HG03342 (cell line): ENCODE results near the gene GTF2H1.
A peak's percentile ranks its signal among the peaks of the same experiment; 100 is the strongest.

Experiments
- ATAC-seq: cut with Tn5 transposase; IDR thresholded peaks from one replicate; pipeline ENCODE4 v1.9.1; 2021; ENCODE audit warnings: mild to moderate bottlenecking, moderate library complexity; ENCODE audit not compliant: unreplicated experiment

GTF2H1 gene

GRCh38 chr11:18321969-18322711, at the start of gene GTF2H1, which contains the start of gene HPS5:
TSS of gene GTF2H1 (plus strand) at chr11:18322567. CDS start at chr11:18333075, 10,508 bp downstream.
TSS of gene HPS5 (minus strand) at chr11:18322140. CDS start at chr11:18317858, 4,282 bp downstream.
- peak; percentile 83 for ATAC-seq

- ATAC-seq: no peak
Observed at GRCh38 chr11:18277565-18278271, 44.6 kb upstream of the GTF2H1 start.

DNA sequence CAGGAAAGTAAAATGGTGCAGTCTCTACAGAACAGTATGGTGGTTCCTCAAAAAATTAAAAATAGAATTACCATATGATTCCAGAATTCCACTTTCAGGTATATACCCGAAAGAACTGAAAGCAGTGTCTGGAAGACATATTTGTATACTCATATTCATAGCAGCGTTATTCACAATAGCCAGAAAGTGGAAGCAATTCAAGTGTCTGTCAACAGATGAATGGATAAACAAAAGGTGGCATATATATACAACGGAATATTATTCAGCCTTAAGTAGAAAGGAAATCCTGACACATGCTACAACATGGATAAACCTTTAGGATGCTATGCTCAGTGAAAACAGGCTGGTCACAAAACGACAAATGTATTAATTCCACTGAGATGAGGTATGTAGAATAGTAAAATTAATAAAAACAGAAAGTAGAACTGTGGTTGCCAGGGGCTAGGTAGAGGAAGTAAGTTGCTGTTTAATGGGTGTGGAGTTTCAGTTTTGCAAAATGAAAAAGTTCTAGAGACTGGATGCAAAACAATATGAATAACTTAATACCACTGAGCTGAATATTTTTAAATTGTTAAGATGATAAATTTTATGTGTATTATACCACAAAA, 41.8 kb upstream of the GTF2H1 start:
- peak; percentile 84 for ATAC-seq

- no peak for ATAC-seq
Observed at GRCh38 chr11:18282626-18283025, 39.7 kb upstream of the GTF2H1 start.

- no peak for ATAC-seq
Observed at GRCh38 chr11:18285841-18286240, 36.5 kb upstream of the GTF2H1 start.

DNA sequence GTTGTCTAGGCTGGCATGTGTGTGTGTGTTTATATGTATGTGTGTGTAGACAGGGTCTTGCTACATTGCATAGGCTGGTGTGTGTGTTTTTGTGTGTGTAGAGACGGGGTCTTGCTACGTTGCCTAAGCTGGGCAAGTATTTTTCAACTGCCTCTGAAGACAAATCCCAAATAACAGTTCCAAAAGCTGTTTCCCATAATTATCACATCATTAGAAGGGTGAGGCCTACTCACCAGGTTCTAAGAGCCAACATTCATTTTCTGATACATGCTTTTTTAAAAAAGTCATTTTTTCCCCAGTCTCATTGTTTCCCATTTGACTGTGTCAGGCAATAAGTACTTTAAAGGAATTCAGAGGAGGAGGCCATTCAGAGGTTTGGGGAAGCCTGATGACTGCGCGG, 33.5 kb upstream of the GTF2H1 start:
- no peak for ATAC-seq

GRCh38 chr11:18294862-18295261, 27.5 kb upstream of the GTF2H1 start:
- ATAC-seq: no peak

GRCh38 chr11:18295316-18295715, 27.1 kb upstream of the GTF2H1 start:
- no peak for ATAC-seq

DNA sequence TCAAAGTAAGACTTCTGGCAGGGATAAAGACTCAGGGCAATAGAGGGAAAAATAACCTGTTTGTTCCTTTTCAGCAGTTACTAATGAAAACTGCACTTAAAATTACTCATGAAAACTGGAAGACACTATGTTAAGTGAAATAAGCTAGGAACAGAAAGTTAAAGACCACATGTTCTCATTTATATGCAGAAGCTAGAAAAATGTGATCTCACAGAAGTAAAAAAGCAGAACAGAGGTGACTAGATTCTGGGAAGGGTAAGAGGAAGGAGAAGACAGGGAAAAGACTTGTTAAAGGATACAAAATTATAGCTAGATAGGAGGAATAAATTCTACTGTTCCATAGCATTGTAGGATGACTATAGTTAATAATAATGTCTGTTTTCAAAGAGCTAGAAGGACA, 22.6 kb upstream of the GTF2H1 start:
- no peak for ATAC-seq

- ATAC-seq: no peak
Observed at GRCh38 chr11:18304745-18305144, 17.6 kb upstream of the GTF2H1 start.

GRCh38 chr11:18307461-18308139, 14.8 kb upstream of the GTF2H1 start:
- ATAC-seq: no peak

- ATAC-seq: no peak
Observed at GRCh38 chr11:18308242-18308641, 14.1 kb upstream of the GTF2H1 start.

DNA sequence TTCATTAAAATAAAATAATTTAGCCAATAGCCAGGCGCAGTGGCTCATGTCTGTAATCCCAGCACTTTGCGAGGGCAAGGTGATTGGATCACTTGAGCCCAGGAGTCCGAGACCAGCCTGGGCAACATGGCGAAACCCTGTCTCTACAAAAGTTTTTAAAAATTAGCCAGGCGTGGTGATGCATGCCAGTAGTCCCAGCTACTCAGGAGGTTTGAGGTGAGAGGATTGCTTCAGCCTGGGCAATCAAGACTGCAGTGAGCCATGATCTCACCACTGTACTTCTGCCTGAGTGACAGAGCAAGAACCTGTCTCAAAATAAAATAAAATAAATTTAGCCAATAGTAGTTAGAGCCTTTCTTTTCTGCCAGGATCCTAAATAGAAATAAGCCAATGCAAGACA, 12.7 kb upstream of the GTF2H1 start:
- ATAC-seq: no peak

DNA sequence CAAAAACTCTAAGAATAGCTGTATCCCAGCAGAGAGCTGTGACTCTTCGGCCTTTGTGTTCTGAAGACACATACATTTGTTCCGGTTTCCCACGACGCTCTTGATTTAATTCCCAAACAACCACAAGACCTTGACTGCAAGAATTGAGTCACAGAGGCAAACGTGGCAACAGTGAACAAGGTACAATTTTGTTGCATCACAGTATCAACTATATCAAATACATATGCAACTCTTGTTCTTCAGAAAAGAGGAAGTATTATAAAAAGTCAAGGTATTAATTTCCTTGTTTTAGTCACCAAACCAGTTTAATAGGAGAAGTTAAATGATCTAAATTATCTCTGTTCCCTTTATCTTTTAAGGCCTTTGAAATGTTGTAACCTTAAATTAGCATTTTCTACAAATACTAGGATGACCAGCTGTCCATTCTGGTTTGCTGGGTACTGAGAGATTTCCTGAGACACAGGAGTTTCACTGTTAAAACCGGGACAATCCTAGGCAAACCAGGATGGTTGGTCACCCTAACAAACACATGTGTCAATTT, 11.5 kb upstream of the GTF2H1 start:
- ATAC-seq: peak; percentile 72

DNA sequence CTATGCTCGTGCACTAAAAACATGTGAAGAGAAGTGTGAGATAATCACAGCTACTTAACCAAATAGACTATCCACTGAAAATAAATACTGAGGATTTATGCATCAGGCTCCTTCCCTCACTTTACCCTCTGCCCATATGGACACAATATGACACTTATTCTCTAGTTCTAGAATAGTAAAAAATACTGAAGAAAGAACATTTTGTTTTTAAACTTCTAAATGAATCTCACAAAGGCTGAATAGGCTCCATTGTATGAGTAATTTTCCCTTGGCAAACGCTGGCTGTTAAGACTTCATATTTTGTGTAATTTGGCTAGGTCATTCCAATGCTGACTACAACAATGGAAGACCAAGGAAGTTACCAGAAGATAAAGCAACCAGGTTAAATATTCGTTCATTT, 10.4 kb upstream of the GTF2H1 start:
- no peak for ATAC-seq

DNA sequence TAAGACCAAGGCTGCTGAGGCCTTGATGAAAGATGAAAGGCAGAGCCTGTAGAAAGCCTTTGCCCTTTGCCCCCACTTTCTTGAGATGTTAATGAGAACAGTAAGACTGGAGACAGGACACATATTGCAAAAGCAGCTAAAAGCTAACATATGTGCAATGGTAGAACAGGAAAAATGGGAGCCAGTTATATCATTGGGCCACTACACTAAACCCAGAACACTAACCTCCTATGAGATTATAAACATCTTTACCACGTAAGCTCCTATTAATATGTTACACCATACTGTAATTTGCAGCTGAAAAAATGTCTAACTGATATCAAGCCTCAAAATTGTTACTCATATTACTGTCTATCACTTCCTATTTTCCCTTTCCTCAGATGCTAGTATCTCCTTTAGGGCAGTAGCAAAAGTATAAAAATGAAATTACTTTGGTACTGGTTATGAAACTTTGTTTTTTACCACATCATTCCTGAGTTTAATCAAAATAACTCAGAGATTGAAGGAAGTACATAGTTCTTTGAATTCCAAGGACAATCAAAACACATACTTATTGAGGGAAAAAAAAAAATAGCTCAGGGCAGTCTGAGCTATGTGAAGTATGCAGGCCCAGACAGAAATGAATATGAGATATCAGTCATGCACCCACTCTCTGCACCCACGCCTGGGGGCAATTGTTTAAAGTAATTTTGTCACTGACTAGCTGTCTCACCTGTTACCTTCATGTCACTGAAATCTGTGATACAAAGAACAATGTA, 9.5 kb upstream of the GTF2H1 start:
- ATAC-seq: no peak

DNA sequence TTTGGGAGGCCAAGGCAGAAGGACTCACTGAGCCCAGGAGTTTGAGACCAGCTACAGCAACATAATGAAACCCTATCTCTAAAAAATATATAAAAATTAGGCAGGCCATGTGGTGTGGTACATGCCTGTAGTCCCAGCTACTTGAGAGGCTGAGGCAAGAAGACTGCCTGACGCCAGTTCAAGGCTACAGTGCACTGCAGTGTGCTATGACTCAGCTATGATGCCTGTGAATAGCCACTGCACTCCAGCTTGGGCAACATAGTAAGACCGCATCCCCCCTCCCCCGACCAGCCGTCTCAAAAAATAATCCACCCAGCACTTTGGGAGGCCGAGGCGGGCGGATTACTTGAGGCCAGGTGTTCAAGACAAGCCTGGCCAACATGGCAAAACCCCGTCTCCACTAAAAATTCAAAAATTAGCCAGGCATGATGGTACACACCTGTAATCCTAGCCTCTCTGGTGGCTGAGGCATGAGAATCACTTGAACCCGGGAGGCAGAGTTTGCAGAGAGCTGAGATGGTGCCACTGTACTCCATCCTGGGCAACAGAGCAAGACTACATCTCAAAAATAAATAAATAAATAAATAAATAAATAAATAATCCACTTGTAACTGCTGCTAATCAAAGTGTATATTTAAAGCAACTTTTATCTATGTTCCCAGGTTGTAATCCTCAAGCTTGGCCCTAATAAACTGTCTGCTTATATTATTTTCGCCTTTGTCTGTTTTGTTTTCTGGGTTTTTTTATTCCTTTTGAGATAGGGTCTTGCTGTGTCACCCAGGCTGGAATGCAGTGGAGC, 8.2 kb upstream of the GTF2H1 start:
- no peak for ATAC-seq

- no peak for ATAC-seq
Observed at GRCh38 chr11:18314784-18315523, 7.4 kb upstream of the GTF2H1 start.

DNA sequence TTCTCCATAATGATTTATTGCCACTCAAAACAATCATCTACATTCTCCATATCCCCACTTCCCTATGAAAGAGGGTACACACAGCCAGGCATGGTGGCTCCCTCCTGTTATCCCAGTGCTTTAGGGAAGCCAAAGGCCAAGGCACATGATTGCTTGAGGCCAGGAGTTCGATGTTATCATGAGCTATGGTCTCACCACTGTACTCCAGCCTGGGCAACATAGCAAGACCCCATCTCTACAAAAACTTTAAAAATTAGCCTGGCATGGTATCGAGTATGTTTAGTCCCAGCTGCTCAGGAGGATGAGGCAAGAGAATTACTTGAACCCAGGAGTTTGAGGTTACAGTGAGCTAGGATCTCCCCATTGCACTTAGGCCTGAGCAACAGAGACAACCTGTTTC, 6.5 kb upstream of the GTF2H1 start:
- ATAC-seq: no peak
